ENCODE data around the gene CAMTA1.

- TF ChIP-seq, protein P1, sequence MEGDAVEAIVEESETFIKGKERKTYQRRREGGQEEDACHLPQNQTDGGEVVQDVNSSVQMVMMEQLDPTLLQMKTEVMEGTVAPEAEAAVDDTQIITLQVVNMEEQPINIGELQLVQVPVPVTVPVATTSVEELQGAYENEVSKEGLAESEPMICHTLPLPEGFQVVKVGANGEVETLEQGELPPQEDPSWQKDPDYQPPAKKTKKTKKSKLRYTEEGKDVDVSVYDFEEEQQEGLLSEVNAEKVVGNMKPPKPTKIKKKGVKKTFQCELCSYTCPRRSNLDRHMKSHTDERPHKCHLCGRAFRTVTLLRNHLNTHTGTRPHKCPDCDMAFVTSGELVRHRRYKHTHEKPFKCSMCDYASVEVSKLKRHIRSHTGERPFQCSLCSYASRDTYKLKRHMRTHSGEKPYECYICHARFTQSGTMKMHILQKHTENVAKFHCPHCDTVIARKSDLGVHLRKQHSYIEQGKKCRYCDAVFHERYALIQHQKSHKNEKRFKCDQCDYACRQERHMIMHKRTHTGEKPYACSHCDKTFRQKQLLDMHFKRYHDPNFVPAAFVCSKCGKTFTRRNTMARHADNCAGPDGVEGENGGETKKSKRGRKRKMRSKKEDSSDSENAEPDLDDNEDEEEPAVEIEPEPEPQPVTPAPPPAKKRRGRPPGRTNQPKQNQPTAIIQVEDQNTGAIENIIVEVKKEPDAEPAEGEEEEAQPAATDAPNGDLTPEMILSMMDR (IDR thresholded peaks at IDR 0.05; ENCODE audit: borderline replicate concordance, extremely low read depth, low read length, poor library complexity, severe bottlenecking), result no peak
- no peak for TF ChIP-seq EZH2 (IDR thresholded peaks at IDR 0.05; ENCODE audit: borderline replicate concordance, low read depth, low read length, severe bottlenecking)
These were observed 767.9 kb downstream of the CAMTA1 start for GRCh38 chr1:7553042-7553690.

All from DND-41 (cell line).